ENCODE measurements around the gene CATSPERE. TPM values are rescaled to one million over a fixed set of nuclear protein-coding genes. Genes with fewer than 3 reads are reported as not detected.
"Not testable (repeated sequence)": the region's sequence is repeated elsewhere in the genome, so short reads cannot be mapped to it uniquely, and the experiment has no call there.

CATSPERE gene
- total and polyA plus RNA-seq, 3 experiments from 2014 or later, result 0.24 to 0.68 (median 0.64) TPM

- Histone ChIP-seq H3K9me3 (ENCODE audit: low read length) (no peaks in the 10 kb centered on the region), H3K4me1 (ENCODE audit: insufficient read depth, low read length) (no peaks in the 10 kb centered on the region), H3K27ac (ENCODE audit: low read depth, low read length) (no peak overlapping the region), H3K36me3 (ENCODE audit: insufficient read depth, low read length) (no peaks in the 10 kb centered on the region), H3K27me3 (ENCODE audit: insufficient read depth, low read length, poor library complexity, severe bottlenecking) (no peaks in the 10 kb centered on the region), H3K4me3 (ENCODE audit: low read length) (no peak overlapping the region)
- Mint-ChIP-seq H3K9me3 (no peaks in the 10 kb centered on the region), H3K27me3 (no peaks in the 10 kb centered on the region), H3K36me3 (peaks cover 7 to 44% (median 12%) of the 10 kb centered on the region in 3 donors), H3K4me1 (peaks cover 45 to 76% (median 62%) of the 10 kb centered on the region in 3 donors), H3K4me3 (no peak overlapping the region), H3K27ac (peak overlapping the region in 1 of 8 donors; percentile 14)
- POLR2A ChIA-PET, result no interaction called here
- CTCF ChIA-PET, result no interaction called here
- no peak for DNase-seq
These were observed 217.6 kb downstream of the CATSPERE start for GRCh38 chr1:244678697-244679096.

- Histone ChIP-seq H3K27ac (ENCODE audit: low read depth, low read length) (no peak overlapping the region), H3K4me3 (ENCODE audit: low read length) (no peak overlapping the region), H3K9me3 (ENCODE audit: low read length) (no peaks in the 10 kb centered on the region), H3K4me1 (ENCODE audit: insufficient read depth, low read length) (no peaks in the 10 kb centered on the region), H3K36me3 (ENCODE audit: insufficient read depth, low read length) (no peaks in the 10 kb centered on the region), H3K27me3 (ENCODE audit: insufficient read depth, low read length, poor library complexity, severe bottlenecking) (no peaks in the 10 kb centered on the region)
- Mint-ChIP-seq H3K36me3 (peaks cover 7 to 38% (median 9%) of the 10 kb centered on the region in 3 donors), H3K4me1 (peaks cover 40 to 65% (median 50%) of the 10 kb centered on the region in 3 donors), H3K4me3 (no peak overlapping the region), H3K27ac (no peak overlapping the region), H3K9me3 (no peaks in the 10 kb centered on the region), H3K27me3 (no peaks in the 10 kb centered on the region)
- POLR2A ChIA-PET, result no interaction called here
- DNase-seq, result no peak
- CTCF ChIA-PET, result no interaction called here
These were observed 219.6 kb downstream of the CATSPERE start for GRCh38 chr1:244680667-244681066.

GRCh38 chr1:244682087-244682486 lies 221.0 kb downstream of the CATSPERE start:
- H3K9me3 Mint-ChIP-seq; CTCF ChIA-PET; H3K27me3 Mint-ChIP-seq; H3K36me3 ChIP-seq (ENCODE audit: insufficient read depth, low read length); H3K4me3 ChIP-seq (ENCODE audit: low read length); H3K4me1 ChIP-seq (ENCODE audit: insufficient read depth, low read length); DNase-seq; H3K9me3 ChIP-seq (ENCODE audit: low read length); H3K27me3 ChIP-seq (ENCODE audit: insufficient read depth, low read length, poor library complexity, severe bottlenecking); H3K4me3 Mint-ChIP-seq; H3K27ac ChIP-seq (ENCODE audit: low read depth, low read length); POLR2A ChIA-PET: not testable (repeated sequence)
- Mint-ChIP-seq H3K4me1 (peaks cover 35 to 55% (median 45%) of the 10 kb centered on the region in 3 donors), H3K36me3 (peaks cover 7 to 49% (median 13%) of the 10 kb centered on the region in 3 donors), H3K27ac (peak overlapping the region in 1 of 8 donors; percentile 39)

Other genes starting within 250 kb of the CATSPERE start
- gene ADSS2, start 9.4 kb upstream of the CATSPERE start, total RNA-seq, result 10 to 100 TPM; 64.6 to 67.9 TPM
- gene ADSS2, start 9.4 kb upstream of the CATSPERE start, polyA plus RNA-seq, result 34.3 TPM
- gene DESI2, start 191.9 kb downstream of the CATSPERE start, total RNA-seq, result 10 to 100 TPM; 32.9 to 33.7 TPM
- gene DESI2, start 191.9 kb downstream of the CATSPERE start, polyA plus RNA-seq, result 21.4 TPM

Data from CD8-positive, alpha-beta memory T cell (primary cell).